Measurements from ENCODE around the gene GSTA2. TPM values are rescaled to one million over a fixed set of nuclear protein-coding genes. Genes with fewer than 3 reads are reported as not detected.
"Not testable (repeated sequence)": the region's sequence is repeated elsewhere in the genome, so short reads cannot be mapped to it uniquely, and the experiment has no call there.

The GSTA2 gene
- total RNA-seq, 2 experiments from 2014 or later: not detected

- H2AFZ ChIP-seq (ENCODE audit: low read length): no peak overlapping the region
- no peak overlapping the region for H3K27ac ChIP-seq (ENCODE audit: low read depth, low read length, poor library complexity, severe bottlenecking)
- TF ChIP-seq CTCF (conservative IDR thresholded peaks at IDR 0.05; ENCODE audit: low read length): no peak
- TF ChIP-seq EZH2phosphoT487 (IDR thresholded peaks at IDR 0.05; ENCODE audit: borderline replicate concordance, low read depth, low read length): no peak
- ChIA-PET POLR2A (no interaction called here), CTCF (ENCODE audit: unreplicated experiment) (no interaction called here)
- no peaks in the 10 kb centered on the region for H3K36me3 ChIP-seq (ENCODE audit: insufficient read depth, low read length)
- no peaks in the 10 kb centered on the region for H3K4me1 ChIP-seq (ENCODE audit: insufficient read depth, low read length, poor library complexity, severe bottlenecking)
- BruUV-seq (replicated peaks): no TSS peak
- no peaks in the 10 kb centered on the region for H3K9me2 ChIP-seq (ENCODE audit: insufficient read depth, low read length)
- no peaks in the 10 kb centered on the region for H3K9me3 ChIP-seq (ENCODE audit: low read length)
- DNase-seq (ENCODE audit: low spot score): no peak
- H3K4me2 ChIP-seq (ENCODE audit: low read length): no peak overlapping the region
- no peak overlapping the region for H3K4me3 ChIP-seq (ENCODE audit: low read depth, low read length, poor library complexity, severe bottlenecking)
- intact Hi-C loops (cut with micrococcal nuclease; ENCODE audit: unreplicated experiment): no loop called here
- no peaks in the 10 kb centered on the region for H3K79me2 ChIP-seq (ENCODE audit: insufficient read depth, low read depth, low read length)
- no peaks in the 10 kb centered on the region for H4K20me1 ChIP-seq (ENCODE audit: insufficient read depth, low read length)
Observed at GRCh38 chr6:52802806-52803205, 39.5 kb upstream of the GSTA2 start.

DNA sequence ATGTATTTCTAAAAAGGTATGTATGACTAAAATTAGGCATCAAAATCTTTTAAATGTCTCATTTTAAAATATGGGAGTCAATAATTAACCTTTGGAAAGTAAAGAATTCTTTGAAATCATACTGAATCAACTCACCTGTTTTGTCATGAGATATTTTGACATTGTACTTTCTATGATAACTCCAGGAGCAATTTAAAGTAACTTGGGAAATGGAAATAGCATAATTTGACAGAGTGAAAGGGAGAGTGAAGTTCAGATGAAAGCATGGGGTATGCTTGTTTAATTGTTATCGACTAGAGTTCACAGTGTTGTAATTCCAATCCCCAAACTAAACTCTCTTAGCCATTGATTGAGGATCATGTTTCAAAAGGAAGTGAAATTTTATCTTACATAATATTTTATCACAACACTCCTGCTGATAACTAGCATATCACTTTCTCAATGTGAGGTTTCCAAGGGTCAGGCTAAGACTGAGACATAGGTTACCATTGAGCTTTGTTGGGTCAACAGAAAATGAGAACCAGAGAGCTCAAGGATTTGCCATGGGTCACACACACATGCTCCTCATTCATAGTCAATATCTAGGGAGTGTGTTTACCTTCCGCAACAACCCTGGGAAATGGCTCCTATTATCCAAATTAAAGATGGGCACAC, 38.0 kb upstream of the GSTA2 start:
- no TSS peak for BruUV-seq (replicated peaks)
- ChIA-PET POLR2A (interaction anchor here (0.6 kb wide), 1 partner anchor 27 kb away, joined by 3 read pairs; no protein-coding TSS in a partner anchor), CTCF (ENCODE audit: unreplicated experiment) (no interaction called here)
- intact Hi-C loops (cut with micrococcal nuclease; ENCODE audit: unreplicated experiment): no loop called here
- H4K20me1 ChIP-seq (ENCODE audit: insufficient read depth, low read length): no peaks in the 10 kb centered on the region
- DNase-seq (ENCODE audit: low spot score): no peak
- no peaks in the 10 kb centered on the region for H3K36me3 ChIP-seq (ENCODE audit: insufficient read depth, low read length)
- no peaks in the 10 kb centered on the region for H3K9me3 ChIP-seq (ENCODE audit: low read length)
- no peaks in the 10 kb centered on the region for H3K4me1 ChIP-seq (ENCODE audit: insufficient read depth, low read length, poor library complexity, severe bottlenecking)
- H2AFZ ChIP-seq (ENCODE audit: low read length): no peak overlapping the region
- H3K27ac ChIP-seq (ENCODE audit: low read depth, low read length, poor library complexity, severe bottlenecking): no peak overlapping the region
- H3K4me2 ChIP-seq (ENCODE audit: low read length): no peak overlapping the region
- no peak overlapping the region for H3K4me3 ChIP-seq (ENCODE audit: low read depth, low read length, poor library complexity, severe bottlenecking)
- TF ChIP-seq EZH2phosphoT487 (IDR thresholded peaks at IDR 0.05; ENCODE audit: borderline replicate concordance, low read depth, low read length): no peak
- TF ChIP-seq CTCF (conservative IDR thresholded peaks at IDR 0.05; ENCODE audit: low read length): no peak
- H3K9me2 ChIP-seq (ENCODE audit: insufficient read depth, low read length): no peaks in the 10 kb centered on the region
- H3K79me2 ChIP-seq (ENCODE audit: insufficient read depth, low read depth, low read length): no peaks in the 10 kb centered on the region

- H3K9me2 ChIP-seq (ENCODE audit: insufficient read depth, low read length); BruUV-seq (replicated peaks); H4K20me1 ChIP-seq (ENCODE audit: insufficient read depth, low read length); H3K9me3 ChIP-seq (ENCODE audit: low read length); H3K4me2 ChIP-seq (ENCODE audit: low read length); H3K36me3 ChIP-seq (ENCODE audit: insufficient read depth, low read length); H3K4me1 ChIP-seq (ENCODE audit: insufficient read depth, low read length, poor library complexity, severe bottlenecking); H3K27ac ChIP-seq (ENCODE audit: low read depth, low read length, poor library complexity, severe bottlenecking); CTCF ChIA-PET (ENCODE audit: unreplicated experiment); H3K4me3 ChIP-seq (ENCODE audit: low read depth, low read length, poor library complexity, severe bottlenecking); H3K79me2 ChIP-seq (ENCODE audit: insufficient read depth, low read depth, low read length); H2AFZ ChIP-seq (ENCODE audit: low read length); intact Hi-C loops (cut with micrococcal nuclease; ENCODE audit: unreplicated experiment); POLR2A ChIA-PET; DNase-seq (ENCODE audit: low spot score): not testable (repeated sequence)
Observed at GRCh38 chr6:52799272-52799671, 36.0 kb upstream of the GSTA2 start.

DNA sequence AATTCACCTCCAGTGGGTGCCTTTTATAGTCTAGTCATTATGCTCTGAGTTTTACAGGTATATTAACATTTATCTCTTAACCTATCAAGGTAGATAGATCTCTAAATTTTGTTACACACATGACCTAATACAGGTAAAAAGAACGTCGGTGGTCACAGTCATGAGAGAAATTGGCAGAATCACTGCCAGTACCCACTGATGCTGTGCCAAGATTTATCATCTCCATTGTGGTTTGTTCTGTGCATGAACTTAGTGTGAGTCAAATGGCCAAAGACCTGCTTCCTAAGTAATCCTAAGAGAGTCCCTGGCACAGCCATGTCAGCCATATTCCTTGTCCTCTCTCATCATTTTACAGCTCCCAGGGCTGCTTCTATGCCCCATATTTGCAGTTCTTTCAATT, 31.1 kb upstream of the GSTA2 start:
- H3K9me3 ChIP-seq (ENCODE audit: low read length); DNase-seq (ENCODE audit: low spot score); POLR2A ChIA-PET; H3K27ac ChIP-seq (ENCODE audit: low read depth, low read length, poor library complexity, severe bottlenecking); H3K4me3 ChIP-seq (ENCODE audit: low read depth, low read length, poor library complexity, severe bottlenecking); H3K9me2 ChIP-seq (ENCODE audit: insufficient read depth, low read length); BruUV-seq (replicated peaks); H3K36me3 ChIP-seq (ENCODE audit: insufficient read depth, low read length); H4K20me1 ChIP-seq (ENCODE audit: insufficient read depth, low read length); H3K4me2 ChIP-seq (ENCODE audit: low read length); CTCF ChIA-PET (ENCODE audit: unreplicated experiment); intact Hi-C loops (cut with micrococcal nuclease; ENCODE audit: unreplicated experiment); H2AFZ ChIP-seq (ENCODE audit: low read length); H3K4me1 ChIP-seq (ENCODE audit: insufficient read depth, low read length, poor library complexity, severe bottlenecking); H3K79me2 ChIP-seq (ENCODE audit: insufficient read depth, low read depth, low read length): not testable (repeated sequence)

Data from OCI-LY7 (cell line).